Testis (tissue), 3 donors: Measurements from ENCODE around the gene UGT2B11. TPM values are rescaled to one million over a fixed set of nuclear protein-coding genes. Genes with fewer than 3 reads are reported as not detected.
A peak's percentile ranks its signal among the peaks of the same experiment; 100 is the strongest.
"Not testable (repeated sequence)": the region's sequence is repeated elsewhere in the genome, so short reads cannot be mapped to it uniquely, and the experiment has no call there.

ENCODE experiments used
- DNase-seq: peaks from one replicate; pipeline ENCODE4 v3.0.0-alpha.2; 2019
- H3K27ac ChIP-seq, 2 donors: fragments of 200-600 bp; sonication (generic); one replicate each; pipeline ENCODE4 v1.5.1; 2019
- H3K27me3 ChIP-seq: fragments of 200-600 bp; sonication (generic); one replicate; pipeline ENCODE4 v1.5.1; 2019
- H3K36me3 ChIP-seq: fragments of 200-600 bp; sonication (generic); one replicate; pipeline ENCODE4 v1.5.1; 2017; ENCODE audit warnings: low read depth; ENCODE audit errors: missing control alignments
- H3K4me1 ChIP-seq: fragments of 200-600 bp; sonication (generic); one replicate; pipeline ENCODE4 v1.5.1; 2019
- H3K4me3 ChIP-seq, 2 donors: fragments of 200-600 bp; sonication (generic); one replicate each; pipeline ENCODE4 v1.5.1; 2017 to 2019
- H3K9me3 ChIP-seq: fragments of 200-600 bp; sonication (generic); one replicate; pipeline ENCODE4 v1.5.1; 2017
- CTCF ChIP-seq, 3 experiments: fragments of 450-650 bp in 2 of 3; fragments of 200-600 bp in 1 of 3; sonication (generic) in 1 of 3; IDR thresholded peaks; one replicate each; pipeline ENCODE4 v1.5.1; 2016 to 2019; ENCODE audit warnings: antibody characterized with exemption in 3 of 3, mild to moderate bottlenecking in 2 of 3, moderate library complexity in 1 of 3
- POLR2A ChIP-seq: fragments of 450-650 bp; IDR thresholded peaks from one replicate; pipeline ENCODE4 v1.6.1; 2017; ENCODE audit warnings: antibody characterized with exemption, mild to moderate bottlenecking, moderate library complexity
- WGBS, 2 donors: methylation state at CpG; one replicate each; pipeline ENCODE4 v1.1.5; 2018; 5-methylcytosine and 5-hydroxymethylcytosine counted together
- intact Hi-C: fragments of 100-400 bp; cut with DNase I; formaldehyde crosslinking; loops from one replicate; pipeline ENCODE4 v1.15.1; 2023; ENCODE audit warnings: low total_unique reads
- polyA plus RNA-seq: library from polyadenylated mRNA; stranded (reverse); fragments of 350-450 nt; fragmentation: Illumina TruSeq; extraction: RNeasy Lipid Tissue Mini Kit (QIAGEN cat#74804); gene quantifications from one replicate; pipeline ENCODE4 v1.2.3, GENCODE V29; 2014; ENCODE audit warnings: low read depth, low replicate concordance; ENCODE audit not compliant: insufficient read depth
- total RNA-seq, 2 donors: library from RNA; depleted of rRNA; stranded (reverse); fragments of >200 nt; gene quantifications; one replicate each; pipeline ENCODE4 v1.2.3, GENCODE V29; 2016

The UGT2B11 gene
- total and polyA plus RNA-seq, 3 donors from 2014 or later, result 0.12 TPM; not detected in 2

- Histone ChIP-seq H3K4me1 (no peaks in the 10 kb centered on the region), H3K9me3 (no peaks in the 10 kb centered on the region), H3K4me3 (no peak overlapping the region), H3K27me3 (no peaks in the 10 kb centered on the region), H3K36me3 (no peaks in the 10 kb centered on the region), H3K27ac (no peak overlapping the region)
- no peak for DNase-seq
- 83 to 84% methylated on average over 2 of the region's 2 CpGs for WGBS, 2 donors
- intact Hi-C loops, result no loop called here
- TF ChIP-seq POLR2A, result no peak
- no peak for TF ChIP-seq CTCF (IDR thresholded peaks at IDR 0.05)
Observed at GRCh38 chr4:69167300-69167699, 47.2 kb downstream of the UGT2B11 start.

- intact Hi-C loops, DNase-seq, H3K4me3 ChIP-seq, H3K27me3 ChIP-seq, H3K4me1 ChIP-seq, H3K36me3 ChIP-seq, H3K9me3 ChIP-seq, H3K27ac ChIP-seq: not testable (repeated sequence)
- WGBS, 2 donors, result 68 to 86% methylated on average over 4 of the region's 4 CpGs
Observed at GRCh38 chr4:69166376-69166775, 48.2 kb downstream of the UGT2B11 start.

- intact Hi-C loops, H3K36me3 ChIP-seq, H3K4me3 ChIP-seq, DNase-seq, H3K27me3 ChIP-seq, H3K27ac ChIP-seq, H3K9me3 ChIP-seq, H3K4me1 ChIP-seq: not testable (repeated sequence)
- WGBS, 2 donors, result 77 to 79% methylated on average over 1 of the region's 1 CpG
Observed at GRCh38 chr4:69165707-69166106, 48.8 kb downstream of the UGT2B11 start.

- Histone ChIP-seq H3K4me3 (no peak overlapping the region), H3K36me3 (no peaks in the 10 kb centered on the region), H3K27me3 (no peaks in the 10 kb centered on the region), H3K4me1 (no peaks in the 10 kb centered on the region), H3K9me3 (no peaks in the 10 kb centered on the region), H3K27ac (no peak overlapping the region)
- intact Hi-C loops, result no loop called here
- DNase-seq, result no peak
- WGBS, 2 donors, result 73 to 89% methylated on average over 2 of the region's 2 CpGs
- TF ChIP-seq POLR2A (no peak), CTCF (IDR thresholded peaks at IDR 0.05) (peak in 1 of 3 experiments; percentile 20)
Observed at GRCh38 chr4:69156913-69157312, 57.6 kb downstream of the UGT2B11 start.

GRCh38 chr4:69154021-69154420 is 60.5 kb downstream of the UGT2B11 start:
- Histone ChIP-seq H3K27ac (no peak overlapping the region), H3K27me3 (no peaks in the 10 kb centered on the region), H3K9me3 (no peaks in the 10 kb centered on the region), H3K4me1 (no peaks in the 10 kb centered on the region), H3K4me3 (no peak overlapping the region), H3K36me3 (no peaks in the 10 kb centered on the region)
- WGBS, 2 donors, result 87 to 91% methylated on average over 4 of the region's 4 CpGs
- TF ChIP-seq POLR2A (no peak), CTCF (IDR thresholded peaks at IDR 0.05) (no peak)
- intact Hi-C loops, result no loop called here
- no peak for DNase-seq

Other genes starting within 250 kb of the UGT2B11 start
- under 1 TPM in 1 of 2 donors, not detected in 1; 0.31 TPM for gene UGT2B7, start 118.3 kb downstream of the UGT2B11 start, total RNA-seq
- gene UGT2B7, start 118.3 kb downstream of the UGT2B11 start, polyA plus RNA-seq, result 1.5 TPM
- not detected for gene UGT2B28, start 65.7 kb upstream of the UGT2B11 start, total RNA-seq
- not detected for gene UGT2B28, start 65.7 kb upstream of the UGT2B11 start, polyA plus RNA-seq